ENCODE measurements around the gene ULBP3.

ULBP3 gene

DNA sequence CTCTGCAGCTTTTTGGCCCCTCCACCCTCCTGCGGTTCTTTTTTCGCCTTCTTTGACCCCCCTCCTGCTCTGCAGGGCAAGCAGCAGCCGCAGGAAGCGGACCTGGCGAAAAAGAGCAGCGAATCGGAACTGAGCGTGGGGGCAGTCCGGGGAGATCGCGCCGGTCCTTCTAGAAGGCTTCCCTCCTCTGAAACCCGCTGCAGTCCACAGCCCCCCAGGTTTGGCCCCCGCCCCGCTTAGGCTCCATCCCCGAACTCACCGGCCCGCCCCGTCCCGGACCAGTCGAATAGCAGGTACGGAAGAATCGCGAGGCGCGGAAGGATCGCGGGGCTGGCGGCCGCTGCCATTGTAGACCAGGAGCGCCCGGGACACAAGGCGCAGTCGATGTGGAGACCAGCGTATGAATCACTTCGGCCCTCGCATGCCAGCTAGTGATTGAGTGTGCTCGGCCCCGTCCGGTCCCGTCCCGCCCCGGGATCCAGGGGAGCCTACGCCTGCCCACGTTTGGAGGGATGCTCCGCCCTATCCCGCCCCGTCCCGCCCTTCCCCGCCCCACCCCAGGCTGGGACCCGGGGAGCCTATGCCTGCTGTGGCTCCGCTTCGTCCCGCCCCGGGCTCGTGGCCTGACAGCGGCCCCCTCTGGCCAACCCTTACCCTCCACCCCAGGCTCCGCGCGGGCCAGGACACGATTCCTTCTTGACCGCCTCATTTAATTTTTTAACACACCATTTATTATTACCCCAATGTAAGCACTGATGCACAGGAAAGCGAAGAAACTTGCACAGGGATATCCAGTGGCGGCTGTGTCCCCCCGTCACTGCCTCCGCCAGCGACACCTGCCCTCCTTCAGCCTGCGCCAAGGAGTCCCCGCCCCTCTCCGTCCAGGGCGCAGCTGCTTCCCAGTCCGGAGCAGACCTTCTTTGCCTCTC lies at the start of gene ULBP3:
ULBP3 (minus strand) TSS at position 402 of the 929 bp plus-strand sequence; CDS start at position 347, 55 bp downstream.
- H3K27ac ChIP-seq: peak within 1 kb of the TSS; percentile 64
- TF ChIP-seq, protein P1, sequence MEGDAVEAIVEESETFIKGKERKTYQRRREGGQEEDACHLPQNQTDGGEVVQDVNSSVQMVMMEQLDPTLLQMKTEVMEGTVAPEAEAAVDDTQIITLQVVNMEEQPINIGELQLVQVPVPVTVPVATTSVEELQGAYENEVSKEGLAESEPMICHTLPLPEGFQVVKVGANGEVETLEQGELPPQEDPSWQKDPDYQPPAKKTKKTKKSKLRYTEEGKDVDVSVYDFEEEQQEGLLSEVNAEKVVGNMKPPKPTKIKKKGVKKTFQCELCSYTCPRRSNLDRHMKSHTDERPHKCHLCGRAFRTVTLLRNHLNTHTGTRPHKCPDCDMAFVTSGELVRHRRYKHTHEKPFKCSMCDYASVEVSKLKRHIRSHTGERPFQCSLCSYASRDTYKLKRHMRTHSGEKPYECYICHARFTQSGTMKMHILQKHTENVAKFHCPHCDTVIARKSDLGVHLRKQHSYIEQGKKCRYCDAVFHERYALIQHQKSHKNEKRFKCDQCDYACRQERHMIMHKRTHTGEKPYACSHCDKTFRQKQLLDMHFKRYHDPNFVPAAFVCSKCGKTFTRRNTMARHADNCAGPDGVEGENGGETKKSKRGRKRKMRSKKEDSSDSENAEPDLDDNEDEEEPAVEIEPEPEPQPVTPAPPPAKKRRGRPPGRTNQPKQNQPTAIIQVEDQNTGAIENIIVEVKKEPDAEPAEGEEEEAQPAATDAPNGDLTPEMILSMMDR (conservative IDR thresholded peaks at IDR 0.05): peak; percentile 80

DNA sequence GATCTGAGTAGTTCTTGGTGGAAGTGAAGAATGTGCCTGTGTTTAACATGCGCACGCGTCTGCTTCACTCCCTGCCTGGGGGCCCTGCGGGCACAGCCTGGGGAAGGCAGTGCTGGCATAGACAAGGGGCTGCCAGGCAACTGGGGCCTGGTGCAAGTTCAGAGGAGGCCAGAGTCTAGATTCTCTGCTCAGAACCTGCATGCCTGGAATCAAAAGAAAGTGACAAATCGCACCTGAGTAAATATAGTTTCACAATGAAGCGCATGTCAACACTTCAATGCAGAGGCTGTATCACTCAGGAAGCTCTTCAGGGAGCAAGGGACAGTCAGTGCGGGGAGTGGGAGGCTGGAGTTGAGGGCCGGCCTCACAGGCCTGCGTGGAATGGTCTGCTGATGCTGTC lies 49.7 kb upstream of the ULBP3 start:
- TF ChIP-seq, protein P1 (conservative IDR thresholded peaks at IDR 0.05): no peak
- H3K27ac ChIP-seq: no peak overlapping the region

DNA sequence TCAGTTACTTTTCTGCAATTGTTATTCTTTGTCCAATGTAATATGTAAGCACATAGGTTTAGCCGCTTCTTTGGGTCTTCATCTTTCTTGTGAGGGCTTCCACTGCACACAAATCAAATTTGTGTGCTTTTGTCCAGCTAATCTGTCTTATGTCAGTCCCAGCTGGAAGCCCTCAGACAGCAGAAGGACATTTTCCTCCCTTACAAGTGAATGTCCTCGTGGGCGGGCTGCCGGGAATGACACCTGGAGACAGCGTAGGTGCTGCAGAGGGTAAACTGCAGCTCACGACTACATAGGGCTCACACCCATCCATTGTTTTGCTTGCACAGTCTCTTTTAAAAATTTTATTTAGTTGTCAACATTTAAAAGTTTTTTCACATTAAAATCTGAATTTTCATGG lies 49.3 kb upstream of the ULBP3 start:
- TF ChIP-seq, protein P1 (conservative IDR thresholded peaks at IDR 0.05): no peak
- no peak overlapping the region for H3K27ac ChIP-seq

DNA sequence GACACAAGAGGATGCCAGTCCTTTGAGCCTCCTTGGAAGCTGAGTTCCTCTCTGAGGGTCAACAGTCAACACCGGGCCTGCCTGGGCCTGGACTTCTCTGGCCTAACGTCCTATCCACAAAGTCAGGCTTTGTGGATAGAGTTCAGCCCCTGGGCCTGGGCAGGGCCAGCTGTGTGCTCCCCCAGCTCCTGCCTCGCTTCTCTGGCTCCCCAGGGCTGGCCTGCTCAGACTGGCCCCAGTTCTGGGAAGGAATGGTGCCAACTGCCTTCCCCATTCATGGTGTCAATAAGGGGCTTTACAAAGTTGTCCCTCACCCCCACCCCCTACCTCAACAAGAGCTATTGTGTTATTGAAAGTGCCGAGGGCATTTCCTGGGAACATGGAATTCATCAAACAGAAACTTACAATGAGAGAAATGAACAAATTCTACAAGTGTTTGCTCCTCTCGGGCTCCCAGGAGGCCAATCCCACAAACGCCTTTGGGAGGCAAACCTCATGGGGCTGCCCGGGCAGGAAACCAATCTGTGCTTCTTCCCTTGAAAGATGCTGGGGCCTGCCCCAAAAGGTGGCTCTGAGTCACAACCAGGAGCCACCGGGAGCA lies 47.4 kb upstream of the ULBP3 start:
- TF ChIP-seq, protein P1 (conservative IDR thresholded peaks at IDR 0.05): no peak
- no peak overlapping the region for H3K27ac ChIP-seq

DNA sequence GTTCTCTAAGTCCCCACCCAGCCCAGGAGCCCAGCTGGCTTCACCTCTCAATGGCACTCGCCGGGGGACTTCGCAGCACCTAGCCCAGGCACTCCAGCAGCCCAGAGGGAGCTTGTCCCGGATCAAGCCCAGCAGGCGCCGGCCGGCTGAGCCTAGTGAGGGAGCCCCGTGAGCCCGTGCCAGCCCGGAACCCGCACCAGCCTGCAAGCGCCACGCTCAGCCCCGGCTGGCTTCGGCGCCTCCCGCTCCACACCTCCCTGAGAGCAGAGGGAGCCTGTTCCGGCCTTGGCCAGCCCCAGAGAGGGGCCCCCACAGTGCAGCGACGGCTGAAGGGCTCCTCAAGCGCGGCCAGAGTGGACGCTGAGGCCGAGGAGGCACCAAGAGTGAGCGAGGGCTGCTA lies 46.8 kb upstream of the ULBP3 start:
- TF ChIP-seq, protein P1 (conservative IDR thresholded peaks at IDR 0.05): no peak
- no peak overlapping the region for H3K27ac ChIP-seq

DNA sequence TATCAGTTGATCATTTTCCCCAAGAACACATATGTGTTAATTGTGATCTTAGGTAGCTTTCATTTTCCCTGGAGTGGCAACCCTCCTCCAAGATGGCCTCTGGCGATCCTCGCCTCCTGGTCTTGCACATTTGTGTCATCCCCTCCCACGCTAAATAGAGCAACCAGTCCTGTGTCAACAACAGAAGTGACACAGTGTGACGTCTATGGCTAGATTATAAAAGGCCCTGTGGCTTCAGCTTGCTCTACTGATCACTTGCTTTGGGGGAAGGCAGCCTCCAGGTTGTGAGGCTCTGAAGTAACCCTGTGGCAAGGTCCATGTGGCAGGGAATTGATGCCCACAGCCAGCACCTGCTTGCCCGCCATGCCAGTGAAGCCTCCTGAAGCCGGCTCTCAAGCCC lies 43.3 kb upstream of the ULBP3 start:
- no peak overlapping the region for H3K27ac ChIP-seq
- TF ChIP-seq, protein P1 (conservative IDR thresholded peaks at IDR 0.05): no peak

DNA sequence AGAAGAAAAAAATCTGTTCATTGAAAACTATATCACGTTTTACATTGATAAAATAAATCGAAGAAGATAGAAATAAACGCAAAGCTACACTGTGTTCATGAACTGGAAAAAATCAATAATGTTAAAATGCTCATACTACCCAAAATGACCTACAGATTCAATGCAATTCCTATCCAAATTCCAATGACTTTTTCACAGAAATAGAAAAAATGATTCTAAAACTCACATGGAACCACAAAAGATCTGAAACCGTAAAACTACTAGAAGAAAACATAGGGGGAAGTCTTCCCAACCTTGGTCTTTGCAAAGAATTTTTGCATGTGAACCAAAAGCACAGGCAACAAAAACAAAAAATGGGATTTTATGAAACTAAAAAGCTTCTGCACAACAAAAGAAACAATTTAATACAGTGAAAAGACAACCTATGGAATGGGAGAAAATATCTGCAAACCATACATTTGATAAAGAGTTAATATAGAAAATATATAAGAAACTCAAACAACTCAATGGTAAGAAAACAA lies 33.9 kb upstream of the ULBP3 start:
- TF ChIP-seq, protein P1 (conservative IDR thresholded peaks at IDR 0.05): no peak
- H3K27ac ChIP-seq: no peak overlapping the region

All from VCaP (cell line).